ENCODE data around the gene ERBB4.
"Not testable (repeated sequence)": the region's sequence is repeated elsewhere in the genome, so short reads cannot be mapped to it uniquely, and the experiment has no call there.

ERBB4 gene

DNA sequence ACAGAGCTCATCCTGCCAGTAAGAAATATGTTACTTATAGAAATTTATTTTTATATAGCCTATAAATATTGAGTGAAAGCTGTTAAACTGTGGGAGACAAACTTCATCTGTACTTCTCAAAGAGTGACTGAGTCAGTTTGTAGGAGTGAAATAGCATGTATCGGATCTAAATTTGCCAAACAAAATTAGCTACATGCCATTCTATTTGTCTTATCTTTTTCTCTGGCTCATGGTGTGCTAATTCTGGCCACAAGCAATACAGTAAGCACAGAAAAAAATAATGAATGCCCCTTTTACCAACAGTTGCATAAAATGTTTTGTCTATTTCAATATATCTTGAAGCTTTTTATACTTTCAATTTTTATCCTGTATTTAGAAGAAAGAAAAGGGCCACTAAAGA is 12.5 kb downstream of the ERBB4 start:
- DNase-seq = no peak

- DNase-seq = no peak
These were observed 14.8 kb downstream of the ERBB4 start for GRCh38 chr2:212523756-212524155.

DNA sequence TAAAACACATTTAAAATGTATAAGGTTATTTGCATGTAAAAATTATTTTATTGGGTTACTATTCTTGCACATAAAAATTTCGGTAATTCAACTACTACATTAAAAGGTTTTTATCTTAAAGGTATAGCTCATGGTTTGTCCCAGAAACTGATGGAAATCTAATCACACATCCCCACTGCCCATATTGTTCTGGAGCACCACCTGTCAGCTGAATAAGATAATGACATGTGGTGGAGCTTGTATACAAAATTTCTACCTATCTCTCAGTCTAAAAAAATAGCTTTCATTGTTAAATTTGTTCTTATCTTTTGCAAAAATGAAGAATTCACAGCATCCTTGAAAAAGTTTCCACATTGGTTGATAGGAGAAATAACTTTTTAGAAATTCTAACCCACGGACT is 18.3 kb downstream of the ERBB4 start:
- DNase-seq = no peak

GRCh38 chr2:212517693-212518092 is 20.9 kb downstream of the ERBB4 start:
- DNase-seq = no peak

GRCh38 chr2:212505586-212505985 is 33.0 kb downstream of the ERBB4 start:
- no peak for DNase-seq

GRCh38 chr2:212495046-212495445 is 43.6 kb downstream of the ERBB4 start:
- no peak for DNase-seq

DNA sequence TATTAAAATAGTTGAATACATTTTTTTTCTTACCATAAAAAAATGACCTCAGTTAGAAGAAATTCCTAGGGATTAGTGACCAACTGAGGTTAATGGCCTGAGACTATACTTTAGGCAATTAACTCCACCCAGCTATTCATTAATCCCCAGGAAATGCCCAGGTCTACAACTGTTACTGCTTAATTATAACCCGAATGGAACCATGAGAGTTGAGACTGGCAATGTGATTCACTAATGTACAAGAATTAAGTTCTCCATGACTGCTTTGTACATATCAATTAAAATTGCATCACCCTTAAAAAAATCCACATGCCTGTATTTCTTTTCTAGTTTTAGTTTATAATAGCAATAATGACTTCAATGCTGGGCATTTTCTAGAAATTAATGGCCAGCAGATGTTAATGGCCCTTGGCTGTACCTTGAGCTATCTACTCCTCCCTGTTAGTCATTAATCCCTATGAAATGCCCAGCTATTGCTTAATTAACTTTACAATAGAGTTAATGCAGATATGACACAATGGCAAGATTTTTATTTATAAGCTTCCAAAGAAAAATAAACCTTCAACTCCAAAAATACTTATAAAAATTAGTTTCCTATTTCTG is 44.1 kb downstream of the ERBB4 start:
- DNase-seq = no peak

DNA sequence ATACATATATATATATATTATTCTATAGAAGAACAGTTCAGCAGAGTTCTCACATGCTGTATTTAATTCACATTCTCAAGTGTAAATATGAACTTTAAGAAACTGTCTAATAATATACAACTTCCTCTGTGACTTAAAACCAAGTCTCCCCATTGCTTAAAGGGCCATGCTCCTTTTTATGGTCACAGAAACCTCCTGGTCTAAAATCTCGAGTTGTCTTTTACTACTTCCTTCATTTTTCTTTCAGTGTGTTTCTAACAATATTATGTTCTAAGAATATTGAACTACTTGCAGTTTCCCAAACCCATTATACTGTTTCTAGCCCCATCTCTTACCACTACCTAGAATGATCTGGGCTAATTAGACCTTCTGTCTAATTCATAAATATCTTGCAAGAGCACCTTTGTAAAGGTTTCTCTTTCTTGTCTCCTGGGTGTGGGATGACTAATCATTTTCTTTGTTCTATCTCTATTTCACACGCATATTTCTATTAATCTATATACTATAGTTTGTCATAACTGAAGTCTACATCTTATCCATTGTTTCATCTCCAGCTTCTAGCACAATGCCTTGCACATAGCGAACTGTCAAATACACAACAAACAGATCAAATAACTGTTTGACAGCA is 48.8 kb downstream of the ERBB4 start:
- no peak for DNase-seq

DNA sequence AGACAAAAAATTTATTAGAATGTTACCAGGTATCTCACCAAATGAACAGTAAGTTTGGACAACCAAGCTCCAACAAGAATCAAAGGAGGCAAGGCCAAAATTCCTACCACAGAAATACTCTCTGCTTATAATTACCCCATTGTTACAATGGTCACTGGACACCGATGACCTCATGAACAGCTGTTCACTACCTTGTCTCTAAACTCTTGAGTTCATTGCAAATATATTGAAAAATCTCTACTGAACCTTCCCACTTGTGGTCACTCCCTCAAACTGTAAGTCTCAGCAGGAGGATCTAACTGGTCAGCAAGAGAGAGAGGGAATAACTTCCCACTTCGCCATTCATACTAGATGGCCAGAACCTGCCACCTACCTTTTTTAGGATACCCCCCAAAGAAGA is 50.0 kb downstream of the ERBB4 start:
- DNase-seq = no peak

- DNase-seq = no peak
These were observed 54.0 kb downstream of the ERBB4 start for GRCh38 chr2:212484563-212485080.

- no peak for DNase-seq
These were observed 58.2 kb downstream of the ERBB4 start for GRCh38 chr2:212480447-212480846.

DNA sequence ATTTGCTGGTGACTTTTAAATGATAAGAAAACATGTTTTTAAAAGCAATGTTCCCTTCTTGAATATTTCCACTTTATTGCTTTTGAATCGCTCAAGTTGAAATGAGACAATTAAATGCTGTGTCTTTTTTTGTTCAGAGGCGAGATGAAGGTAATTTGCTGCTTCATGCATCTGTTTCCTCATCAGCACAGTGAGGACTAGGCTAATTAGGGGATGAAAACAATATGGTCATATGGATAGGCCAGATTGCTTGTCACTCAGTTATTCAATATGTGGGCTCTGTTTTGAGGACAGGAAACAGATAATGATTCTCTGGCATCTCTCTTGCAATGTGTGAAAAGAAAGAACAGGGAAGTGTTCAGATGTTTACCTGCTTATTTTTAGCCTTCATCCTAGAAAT is 61.0 kb downstream of the ERBB4 start:
- no peak for DNase-seq

DNA sequence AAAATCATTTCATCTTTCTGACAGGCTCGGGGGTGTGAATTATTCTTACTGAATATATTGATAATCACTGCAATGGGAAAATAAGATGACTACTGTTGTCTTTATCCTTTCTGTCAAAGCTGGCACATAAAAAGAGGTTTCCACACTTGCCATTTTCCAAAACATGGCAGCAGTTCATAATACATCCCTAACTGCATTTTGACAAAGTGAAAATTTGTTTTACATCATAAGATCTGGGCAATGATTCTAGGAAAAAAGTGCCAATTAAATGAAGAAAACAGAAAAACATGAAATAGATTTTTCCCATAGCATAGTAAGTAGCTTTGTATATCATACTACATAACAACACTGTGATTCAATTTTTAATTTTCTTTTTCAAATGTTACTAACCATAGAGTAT is 65.4 kb downstream of the ERBB4 start:
- no peak for DNase-seq

DNA sequence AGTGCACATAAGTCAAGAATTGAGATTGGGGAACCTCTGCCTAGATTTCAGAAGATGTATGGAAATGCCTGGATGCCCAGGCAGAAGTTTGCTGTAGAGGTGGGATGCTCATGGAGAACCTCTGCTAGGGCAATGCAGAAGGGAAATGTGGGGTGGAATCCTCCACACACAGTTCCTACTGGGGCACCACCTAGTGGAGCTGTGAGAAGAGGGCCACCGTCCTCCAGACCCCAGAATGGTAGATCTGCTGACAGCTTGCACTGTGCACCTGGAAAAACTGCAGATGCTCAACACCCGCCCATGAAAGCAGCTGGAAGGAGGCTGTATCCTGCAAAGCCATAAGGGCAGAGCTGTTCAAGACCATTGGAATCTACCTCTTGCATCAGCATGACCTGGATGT is 71.1 kb downstream of the ERBB4 start:
- not testable (repeated sequence) for DNase-seq

- no peak for DNase-seq
These were observed 73.1 kb downstream of the ERBB4 start for GRCh38 chr2:212465456-212465855.

- not testable (repeated sequence) for DNase-seq
These were observed 76.9 kb downstream of the ERBB4 start for GRCh38 chr2:212461708-212462107.

GRCh38 chr2:212454149-212454548 is 84.5 kb downstream of the ERBB4 start:
- DNase-seq = no peak

DNA sequence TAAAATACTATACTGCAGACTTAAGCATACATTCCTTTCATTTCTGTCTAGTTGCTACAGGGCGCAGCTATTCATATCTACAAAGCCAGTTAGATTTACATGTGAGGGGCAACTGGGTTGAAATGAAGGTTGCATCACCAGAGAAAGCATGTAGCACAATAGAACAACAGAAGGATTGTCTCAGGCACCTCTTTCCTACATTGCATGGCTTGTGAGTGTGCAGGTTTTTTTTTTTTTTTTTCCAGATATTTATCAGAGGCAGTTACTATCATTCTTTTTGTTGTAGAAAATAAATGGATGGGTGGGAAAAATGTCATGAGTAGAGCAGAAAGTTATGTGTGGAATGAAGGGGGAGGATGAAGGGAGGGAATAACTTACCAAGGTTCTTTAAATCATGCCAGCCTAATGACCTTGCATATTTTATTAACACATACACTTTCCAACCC is 86.8 kb downstream of the ERBB4 start:
- DNase-seq = no peak

GRCh38 chr2:212448698-212449097 is 89.9 kb downstream of the ERBB4 start:
- no peak for DNase-seq

- no peak for DNase-seq
These were observed 96.8 kb downstream of the ERBB4 start for GRCh38 chr2:212441821-212442220.

DNA sequence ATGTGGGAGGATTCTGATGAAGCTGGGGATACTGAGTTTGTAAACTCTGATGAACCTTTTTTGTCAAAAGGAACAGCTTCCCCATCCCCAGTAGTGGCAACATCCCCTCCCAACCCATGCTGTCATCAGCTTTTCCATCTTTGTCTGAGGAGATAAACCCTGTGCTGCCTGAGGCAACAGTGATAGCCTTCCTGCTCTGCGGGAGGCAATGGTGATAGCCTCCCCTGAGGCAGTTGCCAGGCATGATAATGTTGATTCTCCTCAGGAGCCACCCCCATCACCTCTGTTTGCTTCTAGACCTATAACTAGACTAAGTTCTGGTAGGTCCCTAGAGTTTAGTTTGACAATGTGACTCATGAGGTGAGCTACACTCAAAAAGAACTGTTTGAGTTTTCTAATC is 97.5 kb downstream of the ERBB4 start:
- no peak for DNase-seq

- no peak for DNase-seq
These were observed 109.7 kb downstream of the ERBB4 start for GRCh38 chr2:212428681-212429478.

GRCh38 chr2:212427638-212428037 is 111.0 kb downstream of the ERBB4 start:
- DNase-seq = no peak
